SK-N-SH (cell line): ENCODE measurements around the gene KIAA2012. TPM values are rescaled to one million over a fixed set of nuclear protein-coding genes. Genes with fewer than 3 reads are reported as not detected.

Experiments used
- CTCF ChIA-PET: fragments of 300-600, 350-600 bp; formaldehyde crosslinking; extraction: SDS; loops from one replicate; lab custom pipeline; 2021; lab: Yijun Ruan, JAX
- POLR2A ChIA-PET: fragments of 350-600 bp; sonication (Branson Sonifier 250); formaldehyde crosslinking; extraction: SDS; loops from one replicate; lab custom pipeline; 2020; ENCODE audit warnings: antibody characterized with exemption, inconsistent platforms; lab: Yijun Ruan, JAX
- DNase-seq: peaks from one replicate; pipeline ENCODE4 v3.0.0; 2012
- H2AFZ ChIP-seq: fragments of 200-600 bp; sonication (generic); 2 replicates; pipeline ENCODE4 v1.8.1; 2016; ENCODE audit warnings: antibody characterized with exemption, mild to moderate bottlenecking, low read depth
- H3F3A ChIP-seq: fragments of 200-600 bp; sonication (generic); replicated peaks from 2 replicates; pipeline ENCODE3; 2016; ENCODE audit warnings: antibody characterized with exemption, mild to moderate bottlenecking; ENCODE audit not compliant: insufficient read depth
- H3K27ac ChIP-seq, 2 experiments: fragments of 200-500 bp in 1 of 2; fragments of 200-600 bp in 1 of 2; sonication (Bioruptor generic) in 1 of 2; sonication (generic), shearing (Covaris generic) in 1 of 2; 2 replicates each; pipeline versions ENCODE4 v1.5.1 to v1.6.1; 2014 to 2016; ENCODE audit warnings: low read depth in 2 of 2, inconsistent platforms in 1 of 2, low read length in 1 of 2, mild to moderate bottlenecking in 1 of 2, mixed read lengths in 1 of 2
- H3K27me3 ChIP-seq: fragments of 200-600 bp; sonication (generic), shearing (Covaris generic); 2 replicates; pipeline ENCODE4 v1.6.1; 2016; ENCODE audit warnings: mixed run types; ENCODE audit not compliant: insufficient read depth
- H3K36me3 ChIP-seq, 2 experiments: fragments of 200-500 bp in 1 of 2; fragments of 200-600 bp in 1 of 2; sonication (Bioruptor generic) in 1 of 2; sonication (generic) in 1 of 2; replicated peaks in 1 of 2; 2 replicates each; pipeline versions ENCODE3 to v1.5.1; 2014 to 2016; ENCODE audit warnings: low read length in 1 of 2, mild to moderate bottlenecking in 1 of 2; ENCODE audit not compliant: insufficient read depth in 2 of 2, control insufficient read depth in 1 of 2
- H3K4me1 ChIP-seq, 2 experiments: fragments of 200-500 bp in 1 of 2; fragments of 200-600 bp in 1 of 2; sonication (Bioruptor generic) in 1 of 2; sonication (generic), shearing (Covaris generic) in 1 of 2; 2 replicates each; pipeline versions ENCODE4 v1.5.1 to v1.6.1; 2014 to 2016; ENCODE audit warnings: low read depth in 1 of 2, low read length in 1 of 2, mixed run types in 1 of 2; ENCODE audit not compliant: insufficient read depth in 2 of 2, control insufficient read depth in 1 of 2
- H3K4me2 ChIP-seq: fragments of 200-600 bp; sonication (generic), shearing (Covaris generic); 2 replicates; pipeline ENCODE4 v1.6.1; 2017; ENCODE audit warnings: mixed run types
- H3K4me3 ChIP-seq, 2 experiments: fragments of 200-500 bp in 1 of 2; fragments of 200-600 bp in 1 of 2; sonication (Bioruptor generic) in 1 of 2; sonication (generic), shearing (Covaris generic) in 1 of 2; 2 replicates each; pipeline versions ENCODE4 v1.5.1 to v1.8.1; 2014 to 2016; ENCODE audit warnings: low read depth in 2 of 2, inconsistent platforms in 1 of 2, low read length in 1 of 2, mild to moderate bottlenecking in 1 of 2, mixed read lengths in 1 of 2, moderate library complexity in 1 of 2
- H3K79me2 ChIP-seq: fragments of 200-600 bp; sonication (generic); 2 replicates; pipeline ENCODE4 v1.8.1; 2017; ENCODE audit warnings: mild to moderate bottlenecking; ENCODE audit not compliant: insufficient read depth
- H3K9ac ChIP-seq: fragments of 200-600 bp; sonication (generic); 2 replicates; pipeline ENCODE4 v1.6.1; 2017; ENCODE audit warnings: mixed run types
- H3K9me2 ChIP-seq: fragments of 200-600 bp; sonication (generic); 2 replicates; pipeline ENCODE4 v1.6.1; 2017; ENCODE audit warnings: mixed run types
- H3K9me3 ChIP-seq: fragments of 200-600 bp; sonication (generic); 2 replicates; pipeline ENCODE4 v1.6.1; 2017; ENCODE audit warnings: mixed run types, mild to moderate bottlenecking, moderate library complexity
- H4K20me1 ChIP-seq: fragments of 200-600 bp; sonication (generic); 2 replicates; pipeline ENCODE4 v1.6.1; 2017; ENCODE audit warnings: mild to moderate bottlenecking, mixed run types; ENCODE audit not compliant: insufficient read depth
- EP300 ChIP-seq, 2 experiments: IDR thresholded peaks; 2 replicates each; pipeline versions ENCODE4 v1.4.0 to v1.6.1; 2012; ENCODE audit warnings: borderline replicate concordance in 1 of 2, low read depth in 1 of 2, low read length in 1 of 2
- FOSL2 ChIP-seq: IDR thresholded peaks from 2 replicates; pipeline ENCODE4 v1.4.0; 2012; ENCODE audit warnings: low read depth, mild to moderate bottlenecking, moderate library complexity, borderline replicate concordance
- GABPA ChIP-seq: IDR thresholded peaks from 2 replicates; pipeline ENCODE4 v1.4.0; 2012; ENCODE audit warnings: low read depth, mild to moderate bottlenecking
- MXI1 ChIP-seq: IDR thresholded peaks from 2 replicates; pipeline ENCODE4 v1.6.1; 2012; ENCODE audit warnings: mild to moderate bottlenecking, low read depth, low read length, improper control_type of control experiment
- NRF1 ChIP-seq: IDR thresholded peaks from 2 replicates; pipeline ENCODE4 v1.6.1; 2012; ENCODE audit warnings: low read depth, mild to moderate bottlenecking, low read length
- RAD21 ChIP-seq: IDR thresholded peaks from 2 replicates; pipeline ENCODE4 v1.6.1; 2012; ENCODE audit warnings: mild to moderate bottlenecking, low read length
- RFX5 ChIP-seq: IDR thresholded peaks from 2 replicates; pipeline ENCODE4 v1.6.1; 2012; ENCODE audit warnings: mild to moderate bottlenecking, improper control_type of control experiment, low read length
- RXRA ChIP-seq: IDR thresholded peaks from 2 replicates; pipeline ENCODE4 v1.4.0; 2012; ENCODE audit warnings: low read depth, mild to moderate bottlenecking, borderline replicate concordance
- SMC3 ChIP-seq: IDR thresholded peaks from 2 replicates; pipeline ENCODE4 v1.6.1; 2012; ENCODE audit warnings: low read depth, low read length, improper control_type of control experiment
- WGBS: methylation state at CpG from one replicate; pipeline ENCODE4 v1.1.6; 2017; ENCODE audit warnings: low lambda C conversion rate; 5-methylcytosine and 5-hydroxymethylcytosine counted together
- polyA plus RNA-seq, 3 experiments: library from polyadenylated mRNA; depleted of rRNA; stranded (reverse); fragments of >200 nt; gene quantifications; 2 replicates each; pipeline ENCODE4 v1.2.3, GENCODE V29; 2012
- TF ChIP-seq, protein P1 (sequence below): IDR thresholded peaks from 2 replicates; pipeline ENCODE4 v1.4.0; 2012; ENCODE audit warnings: low read depth, borderline replicate concordance
- TF ChIP-seq, protein P2 (sequence below): fragments of 150-350 bp; IDR thresholded peaks from 2 replicates; pipeline ENCODE4 v1.6.1; 2017; ENCODE audit warnings: antibody characterized with exemption, low read length, low read depth, borderline replicate concordance
- TF ChIP-seq, protein P3 (sequence below): IDR thresholded peaks from 2 replicates; pipeline ENCODE4 v1.4.0; 2012; ENCODE audit warnings: low read depth

Gene KIAA2012
- polyA plus RNA-seq, 1 of the 3 experiments (the other 2 are of a cell fraction) = 0.07 TPM

DNA sequence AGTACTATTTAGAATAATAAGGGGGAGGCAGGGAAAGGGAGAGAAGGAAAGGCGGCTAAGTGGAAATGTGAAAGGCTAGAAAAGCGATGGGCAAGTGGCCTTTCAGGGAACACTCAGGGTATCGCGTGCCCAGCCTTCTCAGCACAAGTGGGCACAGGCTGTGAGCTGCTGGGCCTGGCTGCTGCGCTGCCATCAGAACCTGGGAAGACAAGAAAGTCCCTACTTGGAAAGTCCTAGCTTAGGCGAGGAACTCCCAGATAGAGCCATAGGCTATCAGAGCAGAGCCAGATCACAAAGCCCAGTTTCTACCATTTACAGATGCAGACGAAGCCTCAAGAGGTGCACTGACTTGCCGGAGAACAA, 49.2 kb upstream of the KIAA2012 start:
- ChIA-PET CTCF (interaction anchor here (0.8 to 1.1 kb wide), 2 partner anchors 80 to 136 kb away, joined by 3 read pairs; no protein-coding TSS in a partner anchor), POLR2A (no interaction called here)
- Histone ChIP-seq H3K36me3 (no peaks in the 10 kb centered on the region), H3K9me2 (no peaks in the 10 kb centered on the region), H3K4me1 (peaks cover 0 to 16% of the 10 kb centered on the region in 2 experiments; a peak in 2 of 4 replicates), H3K4me2 (no peak overlapping the region), H3K27me3 (no peaks in the 10 kb centered on the region), H3K9me3 (no peaks in the 10 kb centered on the region), H3K9ac (no peak overlapping the region), H3K27ac (no peak overlapping the region), H3K4me3 (no peak overlapping the region), H2AFZ (no peak overlapping the region), H3K79me2 (no peaks in the 10 kb centered on the region), H4K20me1 (no peaks in the 10 kb centered on the region), H3F3A (peaks cover 4% of the 10 kb centered on the region)
- no peak for DNase-seq
- WGBS = 93% methylated on average over 7 of the region's 8 CpGs
- TF ChIP-seq GABPA (no peak), MXI1 (no peak), RXRA (no peak), RFX5 (no peak), RAD21 (no peak), FOSL2 (no peak), SMC3 (no peak), EP300 (IDR thresholded peaks at IDR 0.05; ENCODE audit: borderline replicate concordance in 1 of 2, low read depth in 1 of 2, low read length in 1 of 2) (no peak)
- TF ChIP-seq, protein P1, sequence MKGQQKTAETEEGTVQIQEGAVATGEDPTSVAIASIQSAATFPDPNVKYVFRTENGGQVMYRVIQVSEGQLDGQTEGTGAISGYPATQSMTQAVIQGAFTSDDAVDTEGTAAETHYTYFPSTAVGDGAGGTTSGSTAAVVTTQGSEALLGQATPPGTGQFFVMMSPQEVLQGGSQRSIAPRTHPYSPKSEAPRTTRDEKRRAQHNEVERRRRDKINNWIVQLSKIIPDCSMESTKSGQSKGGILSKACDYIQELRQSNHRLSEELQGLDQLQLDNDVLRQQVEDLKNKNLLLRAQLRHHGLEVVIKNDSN = no peak

GRCh38 chr2:202024871-202025270, 48.2 kb upstream of the KIAA2012 start:
- Histone ChIP-seq H3K9ac (no peak overlapping the region), H4K20me1 (no peaks in the 10 kb centered on the region), H2AFZ (no peak overlapping the region), H3K4me1 (peaks cover 0 to 7% of the 10 kb centered on the region in 2 experiments; a peak in 1 of 4 replicates), H3K27ac (no peak overlapping the region), H3K4me3 (no peak overlapping the region), H3K9me2 (no peaks in the 10 kb centered on the region), H3K9me3 (no peaks in the 10 kb centered on the region), H3K4me2 (no peak overlapping the region), H3K79me2 (no peaks in the 10 kb centered on the region), H3K36me3 (no peaks in the 10 kb centered on the region), H3F3A (no peaks in the 10 kb centered on the region), H3K27me3 (no peaks in the 10 kb centered on the region)
- CTCF ChIA-PET = interaction anchor here (1.1 kb wide), 1 partner anchor 137 kb away, joined by 3 read pairs; no protein-coding TSS in a partner anchor
- TF ChIP-seq, protein P2, sequence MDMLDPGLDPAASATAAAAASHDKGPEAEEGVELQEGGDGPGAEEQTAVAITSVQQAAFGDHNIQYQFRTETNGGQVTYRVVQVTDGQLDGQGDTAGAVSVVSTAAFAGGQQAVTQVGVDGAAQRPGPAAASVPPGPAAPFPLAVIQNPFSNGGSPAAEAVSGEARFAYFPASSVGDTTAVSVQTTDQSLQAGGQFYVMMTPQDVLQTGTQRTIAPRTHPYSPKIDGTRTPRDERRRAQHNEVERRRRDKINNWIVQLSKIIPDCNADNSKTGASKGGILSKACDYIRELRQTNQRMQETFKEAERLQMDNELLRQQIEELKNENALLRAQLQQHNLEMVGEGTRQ = no peak
- TF ChIP-seq, protein P3, sequence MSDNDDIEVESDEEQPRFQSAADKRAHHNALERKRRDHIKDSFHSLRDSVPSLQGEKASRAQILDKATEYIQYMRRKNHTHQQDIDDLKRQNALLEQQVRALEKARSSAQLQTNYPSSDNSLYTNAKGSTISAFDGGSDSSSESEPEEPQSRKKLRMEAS = no peak
- TF ChIP-seq NRF1 = no peak
- 88% methylated on average over 9 of the region's 9 CpGs for WGBS
- POLR2A ChIA-PET = no interaction called here
- no peak for DNase-seq
